HG03342 (cell line): ENCODE results near the gene KIF13A.
"Not testable (repeated sequence)": the region's sequence is repeated elsewhere in the genome, so short reads cannot be mapped to it uniquely, and the experiment has no call there.

ENCODE experiments used
- ATAC-seq: cut with Tn5 transposase; IDR thresholded peaks from one replicate; pipeline ENCODE4 v1.9.1; 2021; ENCODE audit warnings: mild to moderate bottlenecking, moderate library complexity; ENCODE audit not compliant: unreplicated experiment

Gene KIF13A

GRCh38 chr6:17877895-17878440, 109.5 kb downstream of the KIF13A start:
- no peak for ATAC-seq

GRCh38 chr6:17877196-17877894, 110.1 kb downstream of the KIF13A start:
- ATAC-seq = no peak

GRCh38 chr6:17874753-17875152, 112.7 kb downstream of the KIF13A start:
- ATAC-seq = no peak

- no peak for ATAC-seq
These were observed 114.5 kb downstream of the KIF13A start for GRCh38 chr6:17872908-17873307.

- ATAC-seq = no peak
These were observed 115.6 kb downstream of the KIF13A start for GRCh38 chr6:17871836-17872235.

- no peak for ATAC-seq
These were observed 116.3 kb downstream of the KIF13A start for GRCh38 chr6:17871189-17871519.

GRCh38 chr6:17870300-17871188, 116.9 kb downstream of the KIF13A start:
- ATAC-seq = no peak

GRCh38 chr6:17869753-17870050, 117.7 kb downstream of the KIF13A start:
- ATAC-seq = no peak

- no peak for ATAC-seq
These were observed 118.3 kb downstream of the KIF13A start for GRCh38 chr6:17869010-17869752.

- ATAC-seq = no peak
These were observed 119.6 kb downstream of the KIF13A start for GRCh38 chr6:17867880-17868279.

- ATAC-seq = no peak
These were observed 120.5 kb downstream of the KIF13A start for GRCh38 chr6:17866876-17867444.

GRCh38 chr6:17865798-17866725, 121.4 kb downstream of the KIF13A start:
- ATAC-seq = no peak

- no peak for ATAC-seq
These were observed 122.2 kb downstream of the KIF13A start for GRCh38 chr6:17865243-17865642.

GRCh38 chr6:17863901-17864754, 123.3 kb downstream of the KIF13A start:
- ATAC-seq = no peak

GRCh38 chr6:17861361-17861760, 126.1 kb downstream of the KIF13A start:
- no peak for ATAC-seq

- no peak for ATAC-seq
These were observed 127.6 kb downstream of the KIF13A start for GRCh38 chr6:17859846-17860245.

- no peak for ATAC-seq
These were observed 128.9 kb downstream of the KIF13A start for GRCh38 chr6:17858584-17858983.

- ATAC-seq = not testable (repeated sequence)
These were observed 130.2 kb downstream of the KIF13A start for GRCh38 chr6:17857188-17857587.

- no peak for ATAC-seq
These were observed 131.1 kb downstream of the KIF13A start for GRCh38 chr6:17856306-17856705.
